H9 (cell line): ENCODE measurements around the gene VWA8. TPM values are rescaled to one million over a fixed set of nuclear protein-coding genes. Genes with fewer than 3 reads are reported as not detected.

Source experiments
- DNase-seq: peaks from one replicate; pipeline ENCODE4 v3.0.0-alpha.2; 2017
- H2AFZ ChIP-seq: one replicate; pipeline ENCODE4 v1.6.1; 2013; ENCODE audit warnings: mild to moderate bottlenecking, low read length, control low read depth, moderate library complexity
- H2AK5ac ChIP-seq: 2 replicates; pipeline ENCODE4 v1.6.1; 2013; ENCODE audit warnings: low read length, control low read depth, mixed read lengths; ENCODE audit not compliant: insufficient read length
- H2BK120ac ChIP-seq: one replicate; pipeline ENCODE4 v1.6.1; 2013; ENCODE audit warnings: low read depth, mild to moderate bottlenecking, low read length, control low read depth, inconsistent platforms; ENCODE audit not compliant: poor library complexity, severe bottlenecking
- H2BK12ac ChIP-seq: 2 replicates; pipeline ENCODE4 v1.6.1; 2013; ENCODE audit warnings: low read length, control low read depth, mixed read lengths, low read depth; ENCODE audit not compliant: insufficient read length
- H2BK15ac ChIP-seq: 2 replicates; pipeline ENCODE4 v1.6.1; 2013; ENCODE audit warnings: low read depth, low read length, control low read depth
- H2BK20ac ChIP-seq: one replicate; pipeline ENCODE4 v1.6.1; 2013; ENCODE audit warnings: low read depth, mild to moderate bottlenecking, low read length, control low read depth, inconsistent platforms; ENCODE audit not compliant: poor library complexity, severe bottlenecking
- H2BK5ac ChIP-seq: 2 replicates; pipeline ENCODE4 v1.6.1; 2013; ENCODE audit warnings: low read length, control low read depth, mixed read lengths; ENCODE audit not compliant: insufficient read length
- H3K14ac ChIP-seq: 2 replicates; pipeline ENCODE4 v1.6.1; 2013; ENCODE audit warnings: low read length, control low read depth; ENCODE audit not compliant: insufficient read depth
- H3K18ac ChIP-seq: 2 replicates; pipeline ENCODE4 v1.6.1; 2013; ENCODE audit warnings: low read depth, mild to moderate bottlenecking, mixed read lengths, low read length, control low read depth; ENCODE audit not compliant: insufficient read length
- H3K23ac ChIP-seq: 2 replicates; pipeline ENCODE4 v1.6.1; 2013; ENCODE audit warnings: low read length, control low read depth, mixed read lengths, low read depth; ENCODE audit not compliant: insufficient read length
- H3K23me2 ChIP-seq: 2 replicates; pipeline ENCODE4 v1.6.1; 2013; ENCODE audit warnings: low read depth, mild to moderate bottlenecking, mixed read lengths, low read length, control low read depth; ENCODE audit not compliant: insufficient read length, poor library complexity, severe bottlenecking
- H3K27ac ChIP-seq: 2 replicates; pipeline ENCODE4 v1.5.1; 2013; ENCODE audit warnings: low read length, control low read depth, mixed read lengths, low read depth; ENCODE audit not compliant: insufficient read length
- H3K27me3 ChIP-seq: 2 replicates; pipeline ENCODE4 v1.6.1; 2013; ENCODE audit warnings: low read length, control low read depth, inconsistent platforms; ENCODE audit not compliant: insufficient read depth
- H3K4ac ChIP-seq: 2 replicates; pipeline ENCODE4 v1.6.1; 2013; ENCODE audit warnings: low read depth, mild to moderate bottlenecking, control low read depth, inconsistent platforms, low read length, moderate library complexity
- H3K4me1 ChIP-seq: 2 replicates; pipeline ENCODE4 v1.6.1; 2013; ENCODE audit warnings: low read length, control low read depth, inconsistent platforms; ENCODE audit not compliant: insufficient read depth
- H3K4me2 ChIP-seq: 2 replicates; pipeline ENCODE4 v1.6.1; 2013; ENCODE audit warnings: low read length, control low read depth, mixed read lengths; ENCODE audit not compliant: insufficient read length, insufficient read depth
- H3K56ac ChIP-seq: 2 replicates; pipeline ENCODE4 v1.6.1; 2013; ENCODE audit warnings: low read depth, mild to moderate bottlenecking, mixed read lengths, low read length, control low read depth; ENCODE audit not compliant: insufficient read length
- H3K79me1 ChIP-seq: 2 replicates; pipeline ENCODE4 v1.6.1; 2013; ENCODE audit warnings: low read depth, mild to moderate bottlenecking, moderate library complexity, low read length, control low read depth, inconsistent platforms; ENCODE audit not compliant: insufficient read depth, poor library complexity, severe bottlenecking
- H3K79me2 ChIP-seq: 2 replicates; pipeline ENCODE4 v1.6.1; 2013; ENCODE audit warnings: low read length, control low read depth, inconsistent platforms; ENCODE audit not compliant: insufficient read depth
- H3K9ac ChIP-seq: 2 replicates; pipeline ENCODE4 v1.6.1; 2013; ENCODE audit warnings: low read length, control low read depth, mixed read lengths; ENCODE audit not compliant: insufficient read length; ENCODE audit errors: extremely low read depth
- H3K9me3 ChIP-seq: one replicate; pipeline ENCODE4 v1.6.1; 2013; ENCODE audit warnings: low read depth, low read length, inconsistent platforms; ENCODE audit not compliant: control insufficient read depth
- H3T11ph ChIP-seq: one replicate; pipeline ENCODE4 v1.6.1; 2013; ENCODE audit warnings: mild to moderate bottlenecking, low read length, control low read depth, inconsistent platforms
- H4K20me1 ChIP-seq: one replicate; pipeline ENCODE4 v1.6.1; 2013; ENCODE audit not compliant: control insufficient read depth, insufficient read length, insufficient read depth
- H4K5ac ChIP-seq: 2 replicates; pipeline ENCODE4 v1.6.1; 2013; ENCODE audit warnings: low read depth, mild to moderate bottlenecking, mixed read lengths, low read length, control low read depth; ENCODE audit not compliant: insufficient read length
- H4K8ac ChIP-seq: replicated peaks from 2 replicates; pipeline ENCODE4 v1.6.1; 2013; ENCODE audit warnings: low read length, control low read depth, mixed read lengths, low read depth; ENCODE audit not compliant: insufficient read length
- H4K91ac ChIP-seq: 2 replicates; pipeline ENCODE4 v1.6.1; 2013; ENCODE audit warnings: low read depth, mild to moderate bottlenecking, moderate library complexity, mixed read lengths, low read length, control low read depth; ENCODE audit not compliant: insufficient read length
- H3K27ac Mint-ChIP-seq, 3 experiments: 2 replicates in 2 of 3; 3 replicates in 1 of 3; pipeline ENCODE4 v1.8.0; 2020 to 2021; ENCODE audit warnings: mixed read lengths in 3 of 3, mild to moderate bottlenecking in 1 of 3, moderate library complexity in 1 of 3
- H3K27me3 Mint-ChIP-seq: 2 replicates; pipeline ENCODE4 v1.8.0; 2021; ENCODE audit warnings: low read depth, mild to moderate bottlenecking, moderate library complexity, mixed read lengths
- H3K36me3 Mint-ChIP-seq, 3 experiments: 2 replicates in 2 of 3; 3 replicates in 1 of 3; pipeline ENCODE4 v1.8.0; 2020 to 2021; ENCODE audit warnings: low read depth in 3 of 3, mixed read lengths in 3 of 3; ENCODE audit not compliant: insufficient read depth in 1 of 3
- H3K4me1 Mint-ChIP-seq, 2 experiments: 2 replicates each; pipeline ENCODE4 v1.8.0; 2020; ENCODE audit warnings: mixed read lengths in 2 of 2
- H3K4me3 Mint-ChIP-seq, 2 experiments: 2 replicates in 1 of 2; 3 replicates in 1 of 2; pipeline ENCODE4 v1.8.0; 2020 to 2021; ENCODE audit warnings: mild to moderate bottlenecking in 2 of 2, mixed read lengths in 2 of 2, moderate library complexity in 1 of 2
- H3K9me3 Mint-ChIP-seq, 2 experiments: 2 replicates in 1 of 2; 3 replicates in 1 of 2; pipeline ENCODE4 v1.8.0; 2020; ENCODE audit warnings: mild to moderate bottlenecking in 2 of 2, mixed read lengths in 2 of 2, moderate library complexity in 1 of 2
- CTCF ChIP-seq: fragments of 200-600 bp; sonication (generic); conservative IDR thresholded peaks from 3 replicates; pipeline ENCODE4 v1.8.0; 2021; ENCODE audit warnings: antibody characterized with exemption, mild to moderate bottlenecking
- whole genome bisulfite sequencing: extraction: QIAGEN DNeasy Blood & Tissue Kit; methylation state at CpG from one replicate; pipeline ENCODE4 v1.1.7; 2013; ENCODE audit warnings: missing lambda C conversion rate, low lambda C conversion rate, mixed read lengths; ENCODE audit not compliant: insufficient read length; ENCODE audit errors: extremely low coverage; 5-methylcytosine and 5-hydroxymethylcytosine counted together
- total RNA-seq: library from RNA; stranded (reverse); gene quantifications from 2 replicates; pipeline ENCODE4 v1.2.1, GENCODE V29; 2021

The VWA8 gene
- total RNA-seq, 1 experiment from 2014 or later: 17.4 TPM

GRCh38 chr13:41565216-41565615, 395.7 kb downstream of the VWA8 start:
- Histone ChIP-seq H3K4ac (no peak overlapping the region), H3T11ph (no peak overlapping the region), H3K79me1 (no peaks in the 10 kb centered on the region), H2BK5ac (no peak overlapping the region), H3K79me2 (no peaks in the 10 kb centered on the region), H3K56ac (no peak overlapping the region), H4K20me1 (no peaks in the 10 kb centered on the region), H2BK12ac (no peak overlapping the region), H2BK15ac (no peak overlapping the region), H3K9ac (no peak overlapping the region), H4K8ac (no peak overlapping the region), H3K27ac (no peak overlapping the region), H3K4me1 (no peaks in the 10 kb centered on the region), H3K23ac (no peak overlapping the region), H2BK20ac (no peak overlapping the region), H3K9me3 (no peaks in the 10 kb centered on the region), H3K14ac (no peak overlapping the region), H2AFZ (no peak overlapping the region), H2BK120ac (no peak overlapping the region), H3K23me2 (no peaks in the 10 kb centered on the region), H3K4me2 (no peak overlapping the region), H3K27me3 (no peaks in the 10 kb centered on the region), H2AK5ac (no peak overlapping the region), H4K5ac (no peak overlapping the region), H3K18ac (no peak overlapping the region), H4K91ac (no peak overlapping the region)
- no peak for DNase-seq
- Mint-ChIP-seq H3K4me1 (peaks cover 0 to 12% of the 10 kb centered on the region in 2 experiments; a peak in 2 of 4 replicates), H3K27me3 (no peaks in the 10 kb centered on the region), H3K36me3 (peaks cover 0 to under 1% (median 0%) of the 10 kb centered on the region in 3 experiments; a peak in 1 of 7 replicates), H3K27ac (no peak overlapping the region; a peak in 1 of 7 replicates), H3K4me3 (no peak overlapping the region), H3K9me3 (no peaks in the 10 kb centered on the region)
- no peak for TF ChIP-seq CTCF
- WGBS: no CpG with 5 or more reads among the region's 3 CpGs
